ENCODE data around the gene MACROD2.

- TF ChIP-seq CTCF (conservative IDR thresholded peaks at IDR 0.05) (no peak), ZFX (IDR thresholded peaks at IDR 0.05) (no peak)
Observed at GRCh38 chr20:14093652-14094051, 98.3 kb downstream of the MACROD2 start.
